GM23338 (cell line): ENCODE measurements around the gene ATG4A. TPM values are rescaled to one million over a fixed set of nuclear protein-coding genes. Genes with fewer than 3 reads are reported as not detected.
A peak's percentile ranks its signal among the peaks of the same experiment; 100 is the strongest.

ENCODE experiments used
- ATAC-seq: fragments of 200-7000 bp; cut with Tn5 transposase; 3 replicates; pipeline ENCODE4 v1.9.1; 2020
- DNase-seq: peaks from one replicate; pipeline ENCODE4 v3.0.0-alpha.2; 2015; ENCODE audit warnings: low spot score
- H2AFZ ChIP-seq: fragments of 200-600 bp; sonication (generic); 2 replicates; pipeline ENCODE4 v1.8.0; 2016; ENCODE audit warnings: antibody characterized with exemption, mild to moderate bottlenecking, moderate library complexity
- H3F3A ChIP-seq: fragments of 200-600 bp; sonication (generic); replicated peaks from 2 replicates; pipeline ENCODE4 v1.8.0; 2017; ENCODE audit warnings: antibody characterized with exemption, mixed run types, low read depth
- H3K27ac ChIP-seq: fragments of 200-600 bp; sonication (generic); 2 replicates; pipeline ENCODE4 v1.6.1; 2016; ENCODE audit warnings: low read depth
- H3K27me3 ChIP-seq: fragments of 200-600 bp; sonication (generic); 2 replicates; pipeline ENCODE4 v1.8.0; 2016; ENCODE audit warnings: mild to moderate bottlenecking, mixed run types, moderate library complexity; ENCODE audit not compliant: insufficient read depth
- H3K36me3 ChIP-seq: fragments of 200-600 bp; sonication (generic); 2 replicates; pipeline ENCODE4 v1.8.0; 2016; ENCODE audit warnings: mild to moderate bottlenecking; ENCODE audit not compliant: insufficient read depth
- H3K4me1 ChIP-seq: fragments of 200-600 bp; sonication (generic); 2 replicates; pipeline ENCODE4 v1.8.0; 2016; ENCODE audit warnings: mild to moderate bottlenecking, moderate library complexity; ENCODE audit not compliant: insufficient read depth
- H3K4me2 ChIP-seq: fragments of 200-600 bp; sonication (generic); 2 replicates; pipeline ENCODE4 v1.7.1; 2017; ENCODE audit warnings: mixed run types
- H3K4me3 ChIP-seq: fragments of 200-600 bp; sonication (generic); 2 replicates; pipeline ENCODE4 v1.6.1; 2016; ENCODE audit warnings: mixed run types
- H3K79me2 ChIP-seq: fragments of 200-600 bp; sonication (generic); replicated peaks from 2 replicates; pipeline ENCODE4 v1.8.0; 2017; ENCODE audit warnings: mild to moderate bottlenecking; ENCODE audit not compliant: insufficient read depth
- H3K9me2 ChIP-seq: fragments of 200-600 bp; sonication (generic); 2 replicates; pipeline ENCODE4 v1.8.0; 2017; ENCODE audit not compliant: insufficient read depth
- H4K20me1 ChIP-seq: fragments of 200-600 bp; sonication (generic); replicated peaks from 2 replicates; pipeline ENCODE4 v1.8.0; 2017; ENCODE audit warnings: mild to moderate bottlenecking; ENCODE audit not compliant: insufficient read depth
- H3K27ac Mint-ChIP-seq: 2 replicates; pipeline ENCODE4 v1.8.0; 2020; ENCODE audit warnings: inconsistent platforms, mild to moderate bottlenecking, moderate library complexity, mixed read lengths
- H3K27me3 Mint-ChIP-seq: 3 replicates; pipeline ENCODE4 v1.8.0; 2022; ENCODE audit warnings: low read depth, mild to moderate bottlenecking, moderate library complexity, mixed read lengths, inconsistent platforms; ENCODE audit not compliant: insufficient read depth, poor library complexity
- H3K36me3 Mint-ChIP-seq: 3 replicates; pipeline ENCODE4 v1.8.0; 2021; ENCODE audit warnings: low read depth, mild to moderate bottlenecking, inconsistent platforms, moderate library complexity, mixed read lengths
- H3K4me1 Mint-ChIP-seq: 3 replicates; pipeline ENCODE4 v1.8.0; 2020; ENCODE audit warnings: mild to moderate bottlenecking, inconsistent platforms, mixed read lengths
- H3K4me3 Mint-ChIP-seq: 3 replicates; pipeline ENCODE4 v1.8.0; 2021; ENCODE audit warnings: moderate library complexity, mild to moderate bottlenecking, inconsistent platforms, mixed read lengths
- H3K9me3 Mint-ChIP-seq: 3 replicates; pipeline ENCODE4 v1.8.0; 2020; ENCODE audit warnings: moderate library complexity, mild to moderate bottlenecking, inconsistent platforms, mixed read lengths
- EZH2 ChIP-seq: fragments of 200-600 bp; sonication (generic); IDR thresholded peaks from one replicate; pipeline ENCODE4 v1.8.0; 2017; ENCODE audit warnings: antibody characterized with exemption, mild to moderate bottlenecking, low read depth; ENCODE audit not compliant: unreplicated experiment
- EZH2phosphoT487 ChIP-seq: fragments of 200-600 bp; sonication (generic); IDR thresholded peaks from one replicate; pipeline ENCODE4 v1.8.1; 2018; ENCODE audit warnings: antibody characterized with exemption; ENCODE audit not compliant: unreplicated experiment
- JUNB ChIP-seq: IDR thresholded peaks from one replicate; pipeline ENCODE4 v1.6.1; 2016; ENCODE audit warnings: antibody characterized with exemption; ENCODE audit not compliant: unreplicated experiment
- NANOG ChIP-seq: IDR thresholded peaks from 2 replicates; pipeline ENCODE4 v1.6.1; 2016; ENCODE audit warnings: antibody characterized with exemption, borderline replicate concordance
- STAT1 ChIP-seq: IDR thresholded peaks from one replicate; pipeline ENCODE4 v1.6.1; 2016; ENCODE audit warnings: antibody characterized with exemption; ENCODE audit not compliant: unreplicated experiment
- ZNF331 ChIP-seq: fragments of 250-450 bp; sonication (Bioruptor Pico); IDR thresholded peaks from 2 replicates; pipeline ENCODE4 v1.5.0; 2020; ENCODE audit warnings: low read depth, mild to moderate bottlenecking, moderate library complexity
- polyA plus RNA-seq: library from polyadenylated mRNA; unstranded; fragments of >200 nt; fragmentation: Nextera tagmentation; extraction: Ambion mirVana; gene quantifications from 2 replicates; pipeline ENCODE4 v1.2.1, GENCODE V29; 2016
- total RNA-seq: library from RNA; depleted of rRNA; stranded (reverse); fragments of >200 nt; shearing (Covaris generic); gene quantifications from 2 replicates; pipeline ENCODE4 v1.2.3, GENCODE V29; 2014
- TF ChIP-seq, protein P1 (sequence below): IDR thresholded peaks from one replicate; pipeline ENCODE4 v1.6.1; 2018; ENCODE audit warnings: antibody characterized with exemption; ENCODE audit not compliant: unreplicated experiment
- TF ChIP-seq, protein P2 (sequence below), 2 experiments: fragments of 200-600 bp in 1 of 2; sonication (generic) in 1 of 2; conservative IDR thresholded peaks; 2 replicates each; pipeline versions ENCODE4 v1.5.1 to v1.6.1; 2016 to 2017; ENCODE audit warnings: antibody characterized with exemption in 2 of 2, low read depth in 2 of 2, mild to moderate bottlenecking in 2 of 2, moderate library complexity in 1 of 2
- TF ChIP-seq, protein P3 (sequence below): fragments of 250-450 bp; sonication (Bioruptor Pico); IDR thresholded peaks from 2 replicates; pipeline ENCODE4 v1.5.0; 2020; ENCODE audit warnings: mild to moderate bottlenecking, moderate library complexity
- TF ChIP-seq, protein P4 (sequence below): IDR thresholded peaks from 2 replicates; pipeline ENCODE4 v1.6.1; 2016; ENCODE audit warnings: antibody characterized with exemption

ATG4A gene
- total and polyA plus RNA-seq, 2 experiments from 2014 or later, result 2.1 to 2.8 TPM

DNA sequence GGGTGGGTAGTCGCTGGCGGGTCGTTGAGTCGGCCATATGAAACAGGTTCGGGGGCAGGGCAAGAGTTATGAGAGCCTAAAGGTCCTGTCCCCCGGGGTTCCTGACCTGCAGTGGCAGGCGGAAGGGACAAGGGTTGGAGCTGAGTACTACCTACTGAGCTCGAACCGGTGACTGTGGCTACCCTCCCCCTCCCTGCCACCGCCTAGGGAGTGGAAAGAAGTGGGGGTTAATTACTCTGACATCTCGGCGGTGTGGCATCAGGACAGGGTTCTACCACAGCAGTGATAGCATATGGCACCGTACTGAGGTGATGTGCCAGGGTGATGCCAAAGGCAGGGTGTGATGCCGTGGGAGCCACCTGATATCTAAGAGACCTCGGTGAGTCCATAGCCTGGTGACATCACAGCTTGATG is 307 bp downstream of the ATG4A start:
- Histone ChIP-seq H3K36me3 (no peaks in the 10 kb centered on the region), H4K20me1 (no peaks in the 10 kb centered on the region), H3K4me3 (peak overlapping the region; percentile 78), H2AFZ (peak overlapping the region; percentile 91), H3K27me3 (no peaks in the 10 kb centered on the region), H3K4me2 (peak overlapping the region; percentile 68), H3K9me2 (no peaks in the 10 kb centered on the region), H3K27ac (no peak overlapping the region), H3F3A (no peaks in the 10 kb centered on the region), H3K4me1 (no peaks in the 10 kb centered on the region; the same call in 1 of the 2 replicates), H3K79me2 (peaks cover 24% of the 10 kb centered on the region)
- no peaks in the 10 kb centered on the region for H3K4me1 Mint-ChIP-seq
- no peaks in the 10 kb centered on the region for H3K9me3 Mint-ChIP-seq
- no peaks in the 10 kb centered on the region for H3K27me3 Mint-ChIP-seq
- H3K4me3 Mint-ChIP-seq, result no peak overlapping the region
- DNase-seq (no peak), ATAC-seq (peak; percentile 42)
- TF ChIP-seq EZH2phosphoT487 (no peak), STAT1 (no peak), EZH2 (no peak), NANOG (no peak), JUNB (no peak), ZNF331 (CRISPR knock-in tag) (no peak)
- TF ChIP-seq, protein P1, sequence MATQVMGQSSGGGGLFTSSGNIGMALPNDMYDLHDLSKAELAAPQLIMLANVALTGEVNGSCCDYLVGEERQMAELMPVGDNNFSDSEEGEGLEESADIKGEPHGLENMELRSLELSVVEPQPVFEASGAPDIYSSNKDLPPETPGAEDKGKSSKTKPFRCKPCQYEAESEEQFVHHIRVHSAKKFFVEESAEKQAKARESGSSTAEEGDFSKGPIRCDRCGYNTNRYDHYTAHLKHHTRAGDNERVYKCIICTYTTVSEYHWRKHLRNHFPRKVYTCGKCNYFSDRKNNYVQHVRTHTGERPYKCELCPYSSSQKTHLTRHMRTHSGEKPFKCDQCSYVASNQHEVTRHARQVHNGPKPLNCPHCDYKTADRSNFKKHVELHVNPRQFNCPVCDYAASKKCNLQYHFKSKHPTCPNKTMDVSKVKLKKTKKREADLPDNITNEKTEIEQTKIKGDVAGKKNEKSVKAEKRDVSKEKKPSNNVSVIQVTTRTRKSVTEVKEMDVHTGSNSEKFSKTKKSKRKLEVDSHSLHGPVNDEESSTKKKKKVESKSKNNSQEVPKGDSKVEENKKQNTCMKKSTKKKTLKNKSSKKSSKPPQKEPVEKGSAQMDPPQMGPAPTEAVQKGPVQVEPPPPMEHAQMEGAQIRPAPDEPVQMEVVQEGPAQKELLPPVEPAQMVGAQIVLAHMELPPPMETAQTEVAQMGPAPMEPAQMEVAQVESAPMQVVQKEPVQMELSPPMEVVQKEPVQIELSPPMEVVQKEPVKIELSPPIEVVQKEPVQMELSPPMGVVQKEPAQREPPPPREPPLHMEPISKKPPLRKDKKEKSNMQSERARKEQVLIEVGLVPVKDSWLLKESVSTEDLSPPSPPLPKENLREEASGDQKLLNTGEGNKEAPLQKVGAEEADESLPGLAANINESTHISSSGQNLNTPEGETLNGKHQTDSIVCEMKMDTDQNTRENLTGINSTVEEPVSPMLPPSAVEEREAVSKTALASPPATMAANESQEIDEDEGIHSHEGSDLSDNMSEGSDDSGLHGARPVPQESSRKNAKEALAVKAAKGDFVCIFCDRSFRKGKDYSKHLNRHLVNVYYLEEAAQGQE, result no peak
- TF ChIP-seq, protein P2, sequence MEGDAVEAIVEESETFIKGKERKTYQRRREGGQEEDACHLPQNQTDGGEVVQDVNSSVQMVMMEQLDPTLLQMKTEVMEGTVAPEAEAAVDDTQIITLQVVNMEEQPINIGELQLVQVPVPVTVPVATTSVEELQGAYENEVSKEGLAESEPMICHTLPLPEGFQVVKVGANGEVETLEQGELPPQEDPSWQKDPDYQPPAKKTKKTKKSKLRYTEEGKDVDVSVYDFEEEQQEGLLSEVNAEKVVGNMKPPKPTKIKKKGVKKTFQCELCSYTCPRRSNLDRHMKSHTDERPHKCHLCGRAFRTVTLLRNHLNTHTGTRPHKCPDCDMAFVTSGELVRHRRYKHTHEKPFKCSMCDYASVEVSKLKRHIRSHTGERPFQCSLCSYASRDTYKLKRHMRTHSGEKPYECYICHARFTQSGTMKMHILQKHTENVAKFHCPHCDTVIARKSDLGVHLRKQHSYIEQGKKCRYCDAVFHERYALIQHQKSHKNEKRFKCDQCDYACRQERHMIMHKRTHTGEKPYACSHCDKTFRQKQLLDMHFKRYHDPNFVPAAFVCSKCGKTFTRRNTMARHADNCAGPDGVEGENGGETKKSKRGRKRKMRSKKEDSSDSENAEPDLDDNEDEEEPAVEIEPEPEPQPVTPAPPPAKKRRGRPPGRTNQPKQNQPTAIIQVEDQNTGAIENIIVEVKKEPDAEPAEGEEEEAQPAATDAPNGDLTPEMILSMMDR (conservative IDR thresholded peaks at IDR 0.05; ENCODE audit: low read depth in 2 of 2), result no peak
- TF ChIP-seq, protein P3, sequence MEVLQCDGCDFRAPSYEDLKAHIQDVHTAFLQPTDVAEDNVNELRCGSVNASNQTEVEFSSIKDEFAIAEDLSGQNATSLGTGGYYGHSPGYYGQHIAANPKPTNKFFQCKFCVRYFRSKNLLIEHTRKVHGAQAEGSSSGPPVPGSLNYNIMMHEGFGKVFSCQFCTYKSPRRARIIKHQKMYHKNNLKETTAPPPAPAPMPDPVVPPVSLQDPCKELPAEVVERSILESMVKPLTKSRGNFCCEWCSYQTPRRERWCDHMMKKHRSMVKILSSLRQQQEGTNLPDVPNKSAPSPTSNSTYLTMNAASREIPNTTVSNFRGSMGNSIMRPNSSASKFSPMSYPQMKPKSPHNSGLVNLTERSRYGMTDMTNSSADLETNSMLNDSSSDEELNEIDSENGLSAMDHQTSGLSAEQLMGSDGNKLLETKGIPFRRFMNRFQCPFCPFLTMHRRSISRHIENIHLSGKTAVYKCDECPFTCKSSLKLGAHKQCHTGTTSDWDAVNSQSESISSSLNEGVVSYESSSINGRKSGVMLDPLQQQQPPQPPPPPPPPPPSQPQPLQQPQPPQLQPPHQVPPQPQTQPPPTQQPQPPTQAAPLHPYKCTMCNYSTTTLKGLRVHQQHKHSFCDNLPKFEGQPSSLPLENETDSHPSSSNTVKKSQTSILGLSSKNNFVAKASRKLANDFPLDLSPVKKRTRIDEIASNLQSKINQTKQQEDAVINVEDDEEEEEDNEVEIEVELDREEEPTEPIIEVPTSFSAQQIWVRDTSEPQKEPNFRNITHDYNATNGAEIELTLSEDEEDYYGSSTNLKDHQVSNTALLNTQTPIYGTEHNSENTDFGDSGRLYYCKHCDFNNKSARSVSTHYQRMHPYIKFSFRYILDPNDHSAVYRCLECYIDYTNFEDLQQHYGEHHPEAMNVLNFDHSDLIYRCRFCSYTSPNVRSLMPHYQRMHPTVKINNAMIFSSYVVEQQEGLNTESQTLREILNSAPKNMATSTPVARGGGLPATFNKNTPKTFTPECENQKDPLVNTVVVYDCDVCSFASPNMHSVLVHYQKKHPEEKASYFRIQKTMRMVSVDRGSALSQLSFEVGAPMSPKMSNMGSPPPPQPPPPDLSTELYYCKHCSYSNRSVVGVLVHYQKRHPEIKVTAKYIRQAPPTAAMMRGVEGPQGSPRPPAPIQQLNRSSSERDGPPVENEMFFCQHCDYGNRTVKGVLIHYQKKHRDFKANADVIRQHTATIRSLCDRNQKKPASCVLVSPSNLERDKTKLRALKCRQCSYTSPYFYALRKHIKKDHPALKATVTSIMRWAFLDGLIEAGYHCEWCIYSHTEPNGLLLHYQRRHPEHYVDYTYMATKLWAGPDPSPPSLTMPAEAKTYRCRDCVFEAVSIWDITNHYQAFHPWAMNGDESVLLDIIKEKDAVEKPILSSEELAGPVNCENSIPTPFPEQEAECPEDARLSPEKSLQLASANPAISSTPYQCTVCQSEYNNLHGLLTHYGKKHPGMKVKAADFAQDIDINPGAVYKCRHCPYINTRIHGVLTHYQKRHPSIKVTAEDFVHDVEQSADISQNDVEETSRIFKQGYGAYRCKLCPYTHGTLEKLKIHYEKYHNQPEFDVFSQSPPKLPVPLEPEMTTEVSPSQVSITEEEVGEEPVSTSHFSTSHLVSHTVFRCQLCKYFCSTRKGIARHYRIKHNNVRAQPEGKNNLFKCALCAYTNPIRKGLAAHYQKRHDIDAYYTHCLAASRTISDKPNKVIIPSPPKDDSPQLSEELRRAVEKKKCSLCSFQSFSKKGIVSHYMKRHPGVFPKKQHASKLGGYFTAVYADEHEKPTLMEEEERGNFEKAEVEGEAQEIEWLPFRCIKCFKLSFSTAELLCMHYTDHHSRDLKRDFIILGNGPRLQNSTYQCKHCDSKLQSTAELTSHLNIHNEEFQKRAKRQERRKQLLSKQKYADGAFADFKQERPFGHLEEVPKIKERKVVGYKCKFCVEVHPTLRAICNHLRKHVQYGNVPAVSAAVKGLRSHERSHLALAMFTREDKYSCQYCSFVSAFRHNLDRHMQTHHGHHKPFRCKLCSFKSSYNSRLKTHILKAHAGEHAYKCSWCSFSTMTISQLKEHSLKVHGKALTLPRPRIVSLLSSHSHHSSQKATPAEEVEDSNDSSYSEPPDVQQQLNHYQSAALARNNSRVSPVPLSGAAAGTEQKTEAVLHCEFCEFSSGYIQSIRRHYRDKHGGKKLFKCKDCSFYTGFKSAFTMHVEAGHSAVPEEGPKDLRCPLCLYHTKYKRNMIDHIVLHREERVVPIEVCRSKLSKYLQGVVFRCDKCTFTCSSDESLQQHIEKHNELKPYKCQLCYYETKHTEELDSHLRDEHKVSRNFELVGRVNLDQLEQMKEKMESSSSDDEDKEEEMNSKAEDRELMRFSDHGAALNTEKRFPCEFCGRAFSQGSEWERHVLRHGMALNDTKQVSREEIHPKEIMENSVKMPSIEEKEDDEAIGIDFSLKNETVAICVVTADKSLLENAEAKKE (CRISPR knock-in tag), result no peak
- TF ChIP-seq, protein P4, sequence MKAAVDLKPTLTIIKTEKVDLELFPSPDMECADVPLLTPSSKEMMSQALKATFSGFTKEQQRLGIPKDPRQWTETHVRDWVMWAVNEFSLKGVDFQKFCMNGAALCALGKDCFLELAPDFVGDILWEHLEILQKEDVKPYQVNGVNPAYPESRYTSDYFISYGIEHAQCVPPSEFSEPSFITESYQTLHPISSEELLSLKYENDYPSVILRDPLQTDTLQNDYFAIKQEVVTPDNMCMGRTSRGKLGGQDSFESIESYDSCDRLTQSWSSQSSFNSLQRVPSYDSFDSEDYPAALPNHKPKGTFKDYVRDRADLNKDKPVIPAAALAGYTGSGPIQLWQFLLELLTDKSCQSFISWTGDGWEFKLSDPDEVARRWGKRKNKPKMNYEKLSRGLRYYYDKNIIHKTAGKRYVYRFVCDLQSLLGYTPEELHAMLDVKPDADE, result no peak
- no peak overlapping the region for H3K27ac Mint-ChIP-seq
- H3K36me3 Mint-ChIP-seq, result peaks cover 4% of the 10 kb centered on the region; the same call in 2 of the 3 replicates
